Measurements from ENCODE around the gene AP1S2. TPM values are rescaled to one million over a fixed set of nuclear protein-coding genes. Genes with fewer than 3 reads are reported as not detected.
"Not testable (repeated sequence)": the region's sequence is repeated elsewhere in the genome, so short reads cannot be mapped to it uniquely, and the experiment has no call there.

Gene AP1S2
- 26.6 and 47.9 TPM in 2 replicates for total RNA-seq (2014; rRNA removed; shearing (Covaris generic))

DNA sequence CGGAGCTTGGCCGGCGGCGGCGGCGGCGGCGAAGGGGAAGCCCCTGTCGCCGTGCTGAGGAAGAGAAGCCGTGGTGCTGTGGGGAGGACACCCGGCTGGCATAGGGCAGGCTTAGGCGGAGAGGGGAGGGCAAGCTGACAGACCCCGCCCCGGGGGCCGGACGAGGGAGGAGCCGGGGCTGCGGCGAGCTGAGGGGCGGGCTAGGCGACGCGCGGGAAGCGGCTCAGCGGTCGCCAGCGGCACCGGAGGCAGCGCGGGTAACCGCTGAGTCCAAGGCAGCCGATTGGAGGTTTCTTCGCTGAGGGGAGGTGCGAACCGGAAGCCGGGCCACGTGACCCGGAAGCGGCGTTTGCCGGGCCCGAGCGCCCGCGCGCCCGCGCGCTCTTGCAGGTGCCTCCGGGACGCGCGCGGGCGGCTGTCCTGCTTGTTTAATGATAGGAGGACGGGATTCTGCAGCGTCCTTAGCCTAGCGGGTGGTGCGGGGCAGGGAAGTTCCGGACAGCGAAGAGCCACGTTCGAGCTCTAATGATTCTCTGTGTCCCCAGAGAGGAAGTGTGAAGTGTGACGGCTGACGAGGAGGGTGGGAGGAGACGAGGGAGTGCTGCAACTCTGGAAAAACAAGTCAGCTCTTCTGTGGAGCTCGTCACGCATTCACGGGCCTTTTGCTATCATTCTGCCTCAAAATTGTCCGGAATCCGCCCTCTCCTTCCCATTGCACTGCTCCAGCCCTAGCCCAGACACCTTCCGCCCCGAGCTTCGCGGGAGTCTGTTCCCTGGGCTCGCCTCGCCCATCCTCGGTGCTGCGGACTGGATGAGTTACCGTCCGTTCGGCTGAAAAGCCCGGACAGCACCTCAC, at the start of gene AP1S2:
Gene AP1S2 (minus strand): TSS at position 102 of the 856 bp plus-strand sequence. CDS start 2,289 bp downstream, outside the sequence.
- peak; percentile 93 for DNase-seq (ENCODE audit: low read depth)

DNA sequence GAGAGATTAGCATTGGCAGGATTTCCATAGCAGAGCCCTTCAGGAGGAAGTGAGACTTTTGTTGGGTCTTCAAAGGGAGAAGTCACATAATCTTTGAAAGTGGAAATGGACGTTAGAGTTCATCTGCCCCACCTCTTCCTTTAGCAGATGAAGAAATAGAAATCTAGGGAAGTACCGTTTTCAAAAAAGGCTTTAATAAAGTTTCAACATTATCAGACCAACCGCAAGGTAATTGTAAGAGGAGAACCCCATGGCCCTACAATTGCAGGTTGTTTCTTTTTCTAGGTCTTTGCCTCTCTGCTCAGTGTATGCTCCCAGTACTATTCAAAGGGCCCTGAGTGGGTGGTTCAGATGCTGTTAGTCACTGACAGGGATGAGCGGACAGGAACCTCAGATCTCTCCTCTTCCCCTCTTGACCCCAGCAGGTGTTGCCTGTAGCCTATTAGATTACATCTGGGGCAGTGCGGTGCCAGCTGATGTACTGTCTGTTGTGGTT, 48.6 kb upstream of the AP1S2 start:
- DNase-seq (ENCODE audit: low read depth), result no peak

DNA sequence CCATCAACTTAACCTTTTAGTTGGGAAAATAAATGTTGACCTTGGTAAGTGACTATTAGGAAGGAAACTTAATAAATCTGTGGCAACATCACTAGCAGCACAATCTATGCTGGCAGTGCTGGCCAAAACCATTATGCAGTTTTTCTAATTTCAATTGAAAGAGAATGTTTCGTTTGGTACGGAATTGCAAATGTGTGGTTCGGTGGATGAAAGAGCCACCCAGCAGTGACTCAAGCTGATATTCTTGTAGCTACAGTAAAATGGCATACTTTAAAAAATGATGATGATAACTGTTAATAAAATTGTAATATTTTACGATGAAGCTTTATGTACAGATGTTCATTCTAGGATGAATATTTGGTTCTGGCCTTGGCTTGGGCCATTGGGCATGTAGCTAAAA, 40.7 kb upstream of the AP1S2 start:
- no peak for DNase-seq (ENCODE audit: low read depth)

DNA sequence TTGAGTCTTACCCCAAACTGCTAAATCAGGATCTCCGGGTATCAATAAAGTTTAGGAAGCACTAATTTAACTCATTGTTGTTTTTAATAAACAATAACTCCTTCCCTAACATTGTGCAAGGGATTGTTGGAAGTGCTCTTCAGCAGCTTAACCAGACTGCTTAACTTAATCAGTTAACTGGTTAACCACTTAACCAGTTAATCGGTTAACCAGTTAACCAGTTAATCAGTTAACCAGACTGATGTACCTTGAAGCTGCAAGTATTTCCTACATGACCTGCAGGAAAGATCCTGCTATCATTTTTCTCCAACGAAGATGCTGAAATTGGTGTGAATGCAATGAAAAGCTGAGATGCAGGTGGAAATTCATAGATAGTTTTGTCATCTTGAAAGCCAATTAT, 40.1 kb upstream of the AP1S2 start:
- DNase-seq (ENCODE audit: low read depth), result no peak

DNA sequence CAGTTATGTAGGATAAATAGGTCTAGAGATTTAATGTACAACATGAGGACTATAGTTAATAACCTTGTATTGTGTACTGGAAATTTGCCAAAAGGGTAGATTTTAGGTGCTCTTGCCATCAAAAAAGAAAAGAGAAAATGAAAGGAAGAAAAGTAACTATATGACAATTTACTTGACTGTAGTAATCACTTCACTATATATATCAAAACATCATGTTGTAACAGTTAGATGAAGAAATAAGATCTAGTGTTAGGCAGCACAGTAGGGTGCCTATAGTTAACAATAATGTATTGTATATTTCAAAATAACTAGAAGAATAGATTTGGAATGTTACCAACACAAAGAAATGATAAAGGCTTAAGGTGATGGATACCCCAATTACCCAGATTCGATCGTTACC, 35.9 kb upstream of the AP1S2 start:
- no peak for DNase-seq (ENCODE audit: low read depth)

DNA sequence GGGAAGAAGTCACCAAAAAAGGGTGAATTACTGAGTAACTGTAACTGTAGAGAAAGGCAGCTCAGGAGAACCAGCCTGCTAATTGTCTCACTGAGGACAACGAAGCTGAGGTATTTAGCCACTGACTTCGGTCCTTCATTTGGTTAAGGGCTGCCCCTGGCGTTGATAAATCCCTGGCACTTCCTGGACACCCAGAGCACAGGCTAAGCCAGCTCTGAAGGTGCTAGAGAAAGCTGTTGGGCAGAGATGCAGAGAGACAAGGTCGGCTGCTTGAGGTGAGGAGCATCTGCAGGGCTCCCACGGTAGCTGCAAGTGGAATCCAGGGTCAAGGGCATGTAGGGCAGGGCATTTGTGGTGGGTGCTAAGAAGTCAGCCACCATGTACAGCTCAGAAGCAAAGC, 33.4 kb upstream of the AP1S2 start:
- DNase-seq (ENCODE audit: low read depth), result no peak

DNA sequence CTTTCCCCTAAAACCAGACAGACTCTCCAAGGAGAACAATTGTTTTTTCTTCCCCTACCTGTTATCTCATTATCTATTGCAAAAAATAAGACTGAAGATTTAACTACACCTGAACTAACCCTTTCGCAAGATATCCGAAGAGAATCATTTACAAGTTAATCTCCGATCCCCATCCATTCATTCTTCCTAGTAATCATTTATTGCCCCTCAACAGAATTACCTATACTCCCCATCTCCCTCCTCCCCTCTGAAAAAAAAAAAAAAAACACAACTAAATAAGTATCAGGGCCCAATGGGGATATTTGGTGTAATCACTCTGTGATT, 28.9 kb upstream of the AP1S2 start:
- no peak for DNase-seq (ENCODE audit: low read depth)

DNA sequence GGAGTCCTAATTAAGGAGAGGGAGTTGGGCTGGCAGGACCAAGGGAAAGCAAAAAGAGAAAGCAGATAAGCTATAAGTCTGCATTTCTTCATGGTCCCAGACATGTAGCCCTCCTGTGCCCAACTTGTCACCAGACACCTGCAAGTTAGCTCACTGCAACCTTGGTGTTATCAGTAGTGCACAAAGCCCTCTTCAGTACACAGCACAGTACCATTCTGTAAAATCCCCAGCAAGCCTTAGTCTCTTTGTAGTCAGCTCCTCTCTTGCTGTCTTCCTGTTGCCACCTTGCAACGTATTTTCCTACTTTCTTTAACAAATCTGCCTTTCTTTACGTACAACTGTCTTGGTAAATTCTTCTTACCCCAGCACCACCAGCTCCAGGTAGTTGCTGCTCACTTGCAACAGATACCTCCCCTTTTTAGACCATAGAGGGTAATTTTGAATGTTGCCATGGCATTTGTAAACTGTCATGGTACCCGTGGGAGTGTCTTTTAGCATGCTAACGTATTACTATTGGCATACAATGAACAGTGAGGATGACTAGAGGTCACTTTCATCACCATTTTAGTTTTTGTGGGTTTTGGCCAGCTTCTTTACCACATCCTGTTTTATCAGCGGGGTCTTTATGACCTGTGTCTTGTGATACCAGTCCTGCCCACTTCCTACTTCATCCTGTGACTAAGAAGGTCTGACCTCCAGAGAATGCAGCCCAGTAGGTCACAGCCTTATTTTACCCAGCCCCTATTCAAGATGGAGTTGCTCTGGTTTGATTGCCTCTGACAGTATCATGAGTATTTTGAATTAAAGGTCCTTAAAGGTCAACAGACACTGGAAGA, 28.3 kb upstream of the AP1S2 start:
- DNase-seq (ENCODE audit: low read depth), result peak; percentile 55

DNA sequence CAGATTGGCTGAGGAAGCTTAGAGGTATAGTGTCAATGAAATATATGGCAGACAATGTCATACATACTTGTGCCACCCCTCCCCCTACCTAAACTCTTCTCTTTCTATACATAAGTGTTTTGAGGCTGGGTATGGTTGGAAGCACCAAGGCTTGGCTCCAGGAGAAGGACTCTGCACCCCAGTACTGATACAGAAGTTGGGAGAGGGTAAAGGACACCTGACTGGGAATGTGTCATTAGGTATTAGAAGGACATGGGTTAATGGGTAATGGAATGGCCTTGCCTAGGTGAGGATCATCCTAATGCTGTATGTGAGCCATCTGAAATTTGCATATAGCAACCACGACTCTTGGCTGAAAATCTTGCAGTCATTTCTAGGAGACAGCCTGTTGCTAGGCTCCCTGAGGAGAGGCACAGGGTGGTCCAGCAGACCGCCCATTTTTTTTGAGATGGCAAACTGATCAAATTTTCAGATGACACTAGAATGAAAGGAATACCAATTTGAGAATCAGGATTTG, 26.8 kb upstream of the AP1S2 start:
- no peak for DNase-seq (ENCODE audit: low read depth)

DNA sequence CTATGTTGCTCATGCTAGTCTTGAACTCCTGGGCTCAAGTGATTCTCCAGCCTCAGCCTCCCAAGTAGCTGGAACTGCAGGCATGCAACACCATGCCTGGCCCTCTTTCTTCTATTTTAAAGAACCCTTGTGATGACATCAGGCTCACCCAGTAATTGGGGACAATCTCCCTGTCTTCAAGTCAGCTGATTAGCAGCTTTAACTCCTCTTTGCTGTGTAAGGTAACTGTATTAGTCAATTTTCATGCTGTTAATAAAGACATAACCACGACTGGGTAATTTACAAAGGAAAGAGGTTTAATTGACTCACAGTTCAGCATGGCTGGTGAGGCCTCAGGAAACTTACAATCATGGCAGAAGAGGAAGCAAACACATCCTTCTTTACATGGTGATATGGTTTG, 23.3 kb upstream of the AP1S2 start:
- not testable (repeated sequence) for DNase-seq (ENCODE audit: low read depth)

DNA sequence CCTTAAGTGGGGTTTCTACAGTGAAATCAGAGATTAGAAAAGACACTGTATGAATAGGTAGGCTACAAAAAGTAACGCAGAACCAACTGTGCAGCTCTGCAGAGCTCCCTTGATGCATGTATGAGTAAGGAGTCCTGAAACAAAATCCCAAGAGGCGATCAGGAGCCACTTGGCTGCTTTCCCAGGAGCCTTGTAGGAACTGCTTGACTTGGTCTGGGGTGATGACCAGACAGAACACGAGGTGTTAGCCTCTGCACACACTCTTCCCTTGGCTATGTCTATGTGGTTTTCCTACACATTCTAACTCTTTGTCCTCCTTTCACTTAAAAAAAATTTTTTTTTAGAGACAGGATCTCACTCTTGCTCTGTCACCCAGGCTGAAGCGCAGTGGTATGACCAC, 22.8 kb upstream of the AP1S2 start:
- no peak for DNase-seq (ENCODE audit: low read depth)

DNA sequence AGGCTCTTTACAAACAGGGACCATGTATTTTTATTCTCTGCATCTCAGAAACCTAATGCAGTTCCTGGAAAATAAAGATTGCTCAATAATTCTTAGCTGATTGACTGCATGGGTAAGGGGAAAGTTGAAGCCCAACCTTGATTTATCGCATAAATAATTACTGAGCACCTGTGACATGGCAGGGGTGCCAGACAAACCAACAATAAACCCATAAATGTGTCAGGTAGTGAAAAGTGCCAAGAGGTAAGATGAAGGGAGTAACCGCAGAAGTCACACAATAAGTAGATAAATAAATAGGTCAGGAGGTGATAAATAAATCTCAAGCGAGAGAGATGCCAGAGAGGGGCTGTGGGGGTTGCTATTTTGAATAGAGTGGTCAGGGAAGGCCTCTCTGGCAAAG, 20.1 kb upstream of the AP1S2 start:
- DNase-seq (ENCODE audit: low read depth), result no peak

DNA sequence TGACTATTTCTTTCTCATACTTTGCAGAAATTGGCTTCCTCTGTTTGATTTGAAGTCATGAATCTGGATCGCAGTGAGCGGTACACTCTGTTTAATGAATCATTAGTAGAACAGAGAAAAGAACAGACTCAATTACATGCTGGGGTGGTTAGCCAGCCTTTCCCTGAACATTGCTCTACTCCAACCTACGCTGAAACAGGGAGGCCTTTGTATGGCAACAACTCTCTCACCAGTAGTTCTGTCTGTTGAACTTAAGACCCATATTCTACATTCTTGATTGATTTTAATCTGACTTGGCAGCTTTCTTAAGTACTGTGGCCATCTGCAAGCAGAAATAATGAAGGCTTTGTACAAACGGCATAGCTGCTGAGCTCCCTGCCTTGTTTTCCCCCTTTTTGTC, 19.0 kb upstream of the AP1S2 start:
- DNase-seq (ENCODE audit: low read depth), result no peak

DNA sequence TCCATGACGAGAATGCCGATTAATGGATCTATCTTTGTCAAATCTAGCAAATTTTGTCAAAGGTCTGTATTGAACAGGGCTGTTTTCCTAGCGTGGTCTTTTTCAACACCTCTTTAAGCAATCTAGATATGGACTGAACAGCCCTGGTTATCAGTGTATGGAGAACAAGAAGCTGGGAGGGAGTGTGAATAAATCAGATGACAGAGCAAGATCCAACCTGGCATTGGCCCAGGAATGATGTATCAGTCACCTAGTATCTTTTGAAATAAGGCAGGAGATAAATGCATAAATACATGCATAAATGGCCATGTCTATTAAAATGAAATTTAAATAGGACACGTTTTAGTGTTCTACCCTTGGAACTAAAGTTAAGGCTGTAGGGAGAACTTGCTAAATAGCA, 15.7 kb upstream of the AP1S2 start:
- DNase-seq (ENCODE audit: low read depth), result no peak

DNA sequence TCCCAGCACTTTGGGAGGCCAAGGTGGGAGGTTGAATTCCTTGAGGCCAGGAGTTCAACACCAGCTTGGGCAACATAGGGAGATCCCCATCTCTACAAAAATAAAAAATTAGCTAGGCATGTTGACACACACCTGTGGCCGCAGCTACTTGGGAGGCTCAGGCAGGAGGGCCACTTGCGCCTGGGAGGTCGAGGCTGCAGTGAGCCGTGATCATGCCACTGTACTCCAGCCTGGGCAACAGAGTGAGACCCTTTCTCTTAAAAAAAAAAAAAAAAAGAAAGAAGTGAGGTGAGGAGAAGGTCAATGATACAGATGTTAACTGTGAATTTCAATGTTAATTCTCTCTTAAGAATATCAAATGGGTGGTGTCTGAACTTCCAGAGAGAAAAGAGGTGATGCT, 15.1 kb upstream of the AP1S2 start:
- DNase-seq (ENCODE audit: low read depth), result no peak

DNA sequence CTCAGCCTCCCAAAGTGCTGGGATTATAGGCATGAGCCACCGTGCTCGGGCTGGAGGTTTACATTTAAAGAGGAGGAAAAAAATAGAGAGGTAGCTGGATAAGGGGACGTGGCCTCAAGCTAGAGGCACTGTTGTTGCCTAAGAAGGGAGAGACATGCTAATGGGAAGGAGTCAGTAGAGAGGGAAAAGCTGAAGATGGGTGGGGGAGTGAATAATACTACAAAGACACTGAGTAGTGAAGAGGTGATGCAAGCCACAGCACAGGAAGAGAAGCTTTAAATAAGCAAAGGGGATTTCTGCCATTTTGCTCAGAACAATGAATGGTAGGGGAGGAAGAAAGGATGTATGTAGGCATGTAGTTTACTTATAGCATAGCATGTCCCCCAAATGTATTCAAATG, 11.5 kb upstream of the AP1S2 start:
- no peak for DNase-seq (ENCODE audit: low read depth)

DNA sequence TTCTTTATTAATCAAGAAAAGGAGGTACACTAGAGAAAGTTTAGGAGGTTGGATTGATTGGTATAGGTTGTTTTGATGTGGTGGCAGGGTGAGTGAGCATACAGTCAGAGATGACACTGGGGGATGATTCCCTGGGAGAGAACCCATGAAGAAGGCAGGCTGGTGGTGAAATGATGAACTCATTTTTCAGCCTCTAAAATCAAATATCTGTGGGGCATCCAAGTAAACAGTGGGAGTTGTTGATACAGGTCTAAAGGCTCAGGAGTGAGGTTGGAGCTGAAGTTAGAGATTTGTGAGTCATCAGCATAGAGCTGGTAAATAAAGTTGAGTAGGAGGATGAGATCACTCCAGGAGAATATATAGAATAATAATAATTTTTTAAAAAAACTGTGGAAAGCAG, 10.0 kb upstream of the AP1S2 start:
- DNase-seq (ENCODE audit: low read depth), result peak; percentile 6

DNA sequence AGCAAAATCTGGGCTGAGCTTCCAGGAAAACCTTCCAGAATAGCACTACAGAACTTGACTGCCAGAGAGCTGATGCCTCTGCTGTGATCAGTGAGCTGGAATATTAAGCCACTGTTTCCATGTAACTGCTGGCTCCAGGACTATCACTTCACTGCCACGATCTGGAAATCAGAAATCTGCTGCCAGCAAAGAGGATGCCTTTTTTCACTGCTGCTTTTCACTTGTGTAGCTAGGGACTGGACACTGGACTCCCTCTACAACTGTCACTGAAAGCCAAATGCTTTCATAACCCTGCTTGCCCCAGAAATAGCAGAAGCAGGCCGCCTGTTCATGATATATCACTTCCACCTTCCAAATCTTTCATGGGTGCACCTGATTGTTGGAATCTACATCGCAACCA, 9.4 kb upstream of the AP1S2 start:
- DNase-seq (ENCODE audit: low read depth), result no peak

DNA sequence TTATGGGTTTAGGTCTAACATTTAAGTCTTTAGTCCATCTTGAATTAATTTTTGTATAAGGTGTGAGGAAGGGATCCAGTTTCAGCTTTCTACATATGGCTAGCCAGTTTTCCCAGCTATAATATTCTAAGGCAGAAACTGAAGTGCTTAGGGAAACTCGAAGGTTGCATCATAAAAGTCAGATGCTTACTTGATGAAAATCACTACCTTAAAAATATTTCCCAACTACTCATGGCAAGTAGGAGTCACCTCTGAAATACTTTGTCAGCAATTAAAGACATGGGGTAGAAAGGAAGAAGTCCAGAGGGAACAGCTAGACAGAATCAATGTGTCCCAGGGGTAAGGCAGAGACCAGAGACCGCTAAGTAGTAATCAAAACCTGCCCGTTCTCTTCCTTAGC, 6.3 kb upstream of the AP1S2 start:
- no peak for DNase-seq (ENCODE audit: low read depth)

DNA sequence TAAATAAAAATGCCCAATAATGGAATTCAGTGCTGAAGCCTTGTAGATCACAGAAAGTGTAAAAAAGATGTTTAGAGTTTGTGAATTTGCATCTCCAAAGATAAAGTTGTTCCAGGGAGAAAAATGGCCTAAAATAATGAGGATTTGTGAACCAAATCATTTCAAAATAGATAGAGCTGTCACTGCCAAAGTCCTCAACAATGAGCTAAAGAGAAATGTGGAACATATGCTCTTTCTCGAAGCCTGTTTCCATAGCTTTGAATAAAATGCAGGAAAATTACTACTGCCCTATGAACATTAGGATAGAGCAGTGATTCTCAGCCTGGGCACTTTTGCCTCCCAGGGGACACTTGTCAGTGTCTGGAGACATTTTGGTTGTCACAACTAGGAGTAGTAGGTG, 3.4 kb upstream of the AP1S2 start:
- no peak for DNase-seq (ENCODE audit: low read depth)

DNA sequence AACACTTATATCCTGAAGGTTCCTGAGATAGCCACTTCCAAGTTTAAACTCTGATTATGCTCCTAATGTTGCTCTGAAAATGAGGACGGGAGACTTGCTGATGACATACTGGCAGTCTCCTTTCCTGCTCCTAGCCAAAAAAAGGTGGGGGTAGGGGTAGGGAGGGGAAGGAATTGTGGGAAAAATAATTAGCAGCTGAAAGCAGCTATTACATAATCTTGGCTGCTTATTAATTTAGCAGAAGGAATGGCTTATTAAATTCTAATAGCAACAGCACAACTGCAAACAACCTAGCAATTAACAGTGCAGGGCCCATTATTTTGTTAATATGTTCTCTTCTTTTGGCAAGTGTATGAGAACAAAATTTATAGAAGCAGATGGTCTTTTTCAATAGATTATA, 2.0 kb upstream of the AP1S2 start:
- DNase-seq (ENCODE audit: low read depth), result no peak

DNA sequence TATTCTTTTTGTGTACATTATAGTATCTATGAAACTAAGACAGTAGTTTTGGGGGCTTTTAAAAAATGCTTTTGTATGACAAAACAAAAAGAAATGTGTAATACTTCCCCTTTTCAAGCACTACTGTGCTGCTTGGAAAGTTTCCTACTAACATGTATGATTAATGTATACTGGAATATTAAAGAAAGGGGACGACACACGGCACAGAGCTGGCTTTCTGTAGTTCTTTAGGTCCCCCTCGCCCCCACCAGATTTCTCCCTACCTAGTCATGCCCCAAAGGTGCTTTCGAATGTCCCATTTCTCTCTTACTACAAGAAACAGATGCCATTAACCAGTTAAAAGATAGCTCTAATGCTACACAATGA, 1.6 kb upstream of the AP1S2 start:
- no peak for DNase-seq (ENCODE audit: low read depth)
